Effector CD8-positive, alpha-beta T cell (primary cell): ENCODE data around the gene DMD.

Experiments
- DNase-seq: peaks from one replicate; lab custom pipeline; 2025; lab: John Stamatoyannopoulos, UW

Gene DMD

DNA sequence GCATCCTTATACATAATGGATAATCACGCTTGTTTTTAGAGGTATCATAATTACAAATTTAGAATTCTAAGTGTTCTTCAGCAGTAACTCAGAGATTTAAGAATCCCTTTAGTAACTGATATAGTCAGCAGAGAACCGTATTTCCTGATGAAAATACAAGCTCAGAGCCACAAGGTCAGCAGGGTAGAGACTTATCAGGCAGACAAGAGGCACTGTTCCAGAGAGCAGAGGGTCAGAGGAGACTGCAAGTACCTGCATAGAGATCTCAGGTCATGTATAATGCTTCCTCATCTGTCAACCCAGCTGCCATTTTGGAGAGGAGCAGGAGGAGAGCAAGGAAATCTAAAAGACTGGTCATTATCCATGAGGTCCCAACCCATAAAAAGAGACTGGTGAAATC, 1352.4 kb downstream of the DMD start:
- DNase-seq: no peak

DNA sequence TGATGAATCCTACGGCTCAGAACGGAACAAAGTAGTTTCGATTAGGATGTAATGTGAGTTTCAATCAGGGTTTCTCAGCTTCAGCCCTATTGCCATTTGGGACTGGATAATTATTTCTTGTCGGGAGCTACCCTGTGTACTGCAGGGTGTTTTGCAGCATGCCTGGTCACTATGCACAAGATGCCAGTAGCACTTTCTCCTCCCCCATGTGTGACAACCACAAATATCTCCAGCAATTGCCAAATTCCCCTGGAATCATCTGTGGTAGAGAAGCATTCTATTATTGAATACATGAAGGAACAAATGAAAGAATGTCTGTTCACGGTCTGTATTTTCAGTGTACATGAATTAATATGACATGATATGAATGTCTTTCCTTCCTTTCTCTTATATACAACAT, 1356.6 kb downstream of the DMD start:
- no peak for DNase-seq

DNA sequence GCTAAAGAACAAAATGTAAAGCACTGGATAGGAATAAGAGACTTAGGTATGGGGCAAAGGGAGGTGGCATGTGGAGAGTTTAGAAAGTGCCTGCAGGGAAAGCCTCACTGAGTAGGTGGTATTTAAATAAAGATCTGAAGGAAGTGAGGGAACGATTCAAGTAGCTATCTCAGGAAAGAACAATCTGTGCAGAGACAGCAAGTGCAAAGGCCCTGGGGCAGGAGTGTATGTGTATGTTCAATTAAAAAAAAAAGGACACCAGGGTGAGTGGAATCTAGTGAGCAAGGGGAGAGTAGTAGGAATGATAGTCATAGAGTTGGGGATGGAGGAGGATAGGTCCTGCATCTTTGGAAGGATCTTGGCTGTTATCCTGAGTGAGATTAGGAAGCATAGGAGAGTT, 1359.6 kb downstream of the DMD start:
- DNase-seq: no peak

DNA sequence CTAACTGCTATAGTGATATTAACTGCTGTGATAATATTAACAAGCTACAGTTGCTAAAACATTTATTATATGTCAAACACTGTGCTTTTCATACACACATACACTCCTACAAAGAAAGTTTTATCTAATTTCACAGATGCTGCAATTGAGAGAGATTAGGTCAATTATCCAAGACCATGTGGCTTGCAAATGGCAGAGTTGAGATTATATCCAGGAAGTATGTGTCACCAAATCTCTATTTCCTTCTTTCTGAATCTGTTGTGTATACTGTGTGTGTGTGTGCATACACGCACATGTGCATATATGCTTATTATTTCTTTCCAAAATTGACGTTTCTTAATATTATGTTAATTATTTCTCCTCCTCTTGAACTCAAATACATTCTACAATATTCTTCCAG, 1363.6 kb downstream of the DMD start:
- no peak for DNase-seq

DNA sequence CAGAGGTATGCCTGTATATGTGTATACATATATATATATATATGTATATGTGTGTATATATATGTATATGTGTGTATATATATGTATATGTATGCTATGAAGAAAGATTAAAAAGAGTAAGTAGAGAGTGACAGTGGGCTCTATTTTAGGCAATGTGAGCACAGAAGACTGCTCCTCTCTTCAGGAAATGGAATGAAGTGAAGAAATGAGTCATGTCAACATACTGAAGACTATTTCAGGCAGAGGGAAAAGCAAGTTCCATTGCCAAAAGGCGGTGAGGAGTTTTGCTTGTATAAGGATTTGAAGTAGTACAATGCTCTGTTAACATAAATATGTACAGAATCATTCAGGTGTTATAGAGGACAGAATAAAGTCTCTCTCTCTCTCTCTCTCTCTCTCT, 1366.3 kb downstream of the DMD start:
- DNase-seq: no peak

DNA sequence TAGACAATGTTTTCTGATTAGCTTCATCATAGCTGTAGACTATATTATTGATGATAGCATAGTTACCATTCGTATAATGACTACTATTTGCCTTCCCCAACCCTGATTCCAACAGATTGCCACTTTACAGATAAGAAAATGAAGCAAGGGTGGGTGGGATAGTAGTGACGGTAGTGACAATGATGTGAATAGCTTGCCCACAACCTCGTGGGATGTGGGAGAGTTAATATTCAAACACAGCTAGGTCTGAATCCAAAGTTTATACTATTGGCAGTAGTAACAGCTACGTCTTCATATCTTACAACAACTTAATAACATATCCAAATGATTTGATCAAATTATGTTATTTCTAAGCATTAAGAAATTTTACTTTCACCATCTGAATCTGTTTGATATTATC, 1372.7 kb downstream of the DMD start:
- no peak for DNase-seq

DNA sequence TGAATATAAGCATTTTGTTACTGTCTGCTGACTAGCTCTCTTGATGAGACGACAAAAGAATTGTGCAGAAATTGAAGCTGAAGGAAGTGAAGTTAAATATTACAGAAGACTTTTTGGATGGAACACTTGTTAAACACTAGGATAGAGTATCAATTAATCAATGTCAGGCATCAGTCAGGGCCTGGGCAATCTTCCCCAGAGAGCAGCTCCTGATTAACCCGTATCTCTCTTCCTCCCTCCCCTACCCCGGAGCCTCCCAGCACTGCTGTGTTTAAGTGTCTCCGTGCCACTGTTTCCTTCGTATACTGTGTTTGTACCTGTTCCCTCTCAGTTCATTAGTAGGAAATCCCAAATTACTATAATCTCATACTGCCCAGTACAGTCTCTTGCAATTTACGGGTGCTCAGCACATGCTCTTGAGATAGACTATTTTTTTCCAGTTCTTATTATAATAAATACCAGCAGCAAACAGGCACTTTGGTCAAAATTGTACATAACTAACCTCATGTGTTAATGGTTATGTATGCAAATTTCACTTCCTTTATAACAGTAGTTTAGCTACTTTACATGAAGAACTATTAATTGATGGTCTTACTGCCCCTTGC, 1373.8 kb downstream of the DMD start:
- no peak for DNase-seq

DNA sequence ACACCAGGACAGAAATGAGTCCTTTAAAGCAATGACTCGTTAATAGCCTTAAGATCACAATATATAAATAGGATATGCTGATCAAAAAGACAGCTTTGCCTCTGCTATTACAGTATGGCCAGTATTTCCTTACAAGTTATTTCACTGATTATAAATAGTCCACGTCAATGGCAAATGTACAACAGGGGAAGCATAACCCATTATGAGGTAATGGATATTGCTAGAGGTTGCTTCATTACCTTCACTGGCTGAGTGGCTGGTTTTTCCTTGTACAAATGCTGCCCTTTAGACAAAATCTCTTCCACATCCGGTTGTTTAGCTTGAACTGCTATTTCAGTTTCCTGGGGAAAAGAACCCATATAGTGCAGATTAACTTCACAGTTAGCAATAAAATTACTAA, 1374.9 kb downstream of the DMD start:
- no peak for DNase-seq

DNA sequence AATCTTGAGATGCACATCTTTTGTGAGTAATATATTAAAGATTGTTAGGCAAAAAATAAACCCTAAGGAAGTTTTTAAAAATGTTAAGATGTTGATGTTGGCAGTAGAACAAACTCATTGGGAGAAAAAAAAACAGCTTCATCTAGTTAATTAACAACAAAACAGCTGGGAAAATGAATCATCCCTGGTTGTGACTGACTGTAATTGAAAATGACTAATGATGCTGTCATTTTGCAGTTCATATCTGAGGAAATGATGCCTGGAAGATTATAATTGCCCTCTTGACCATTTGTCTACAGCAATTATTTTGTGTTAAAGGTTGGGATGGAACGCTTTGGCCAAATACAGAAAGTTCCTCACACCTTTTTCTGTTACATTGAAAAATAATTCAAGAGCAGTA, 1379.1 kb downstream of the DMD start:
- no peak for DNase-seq

DNA sequence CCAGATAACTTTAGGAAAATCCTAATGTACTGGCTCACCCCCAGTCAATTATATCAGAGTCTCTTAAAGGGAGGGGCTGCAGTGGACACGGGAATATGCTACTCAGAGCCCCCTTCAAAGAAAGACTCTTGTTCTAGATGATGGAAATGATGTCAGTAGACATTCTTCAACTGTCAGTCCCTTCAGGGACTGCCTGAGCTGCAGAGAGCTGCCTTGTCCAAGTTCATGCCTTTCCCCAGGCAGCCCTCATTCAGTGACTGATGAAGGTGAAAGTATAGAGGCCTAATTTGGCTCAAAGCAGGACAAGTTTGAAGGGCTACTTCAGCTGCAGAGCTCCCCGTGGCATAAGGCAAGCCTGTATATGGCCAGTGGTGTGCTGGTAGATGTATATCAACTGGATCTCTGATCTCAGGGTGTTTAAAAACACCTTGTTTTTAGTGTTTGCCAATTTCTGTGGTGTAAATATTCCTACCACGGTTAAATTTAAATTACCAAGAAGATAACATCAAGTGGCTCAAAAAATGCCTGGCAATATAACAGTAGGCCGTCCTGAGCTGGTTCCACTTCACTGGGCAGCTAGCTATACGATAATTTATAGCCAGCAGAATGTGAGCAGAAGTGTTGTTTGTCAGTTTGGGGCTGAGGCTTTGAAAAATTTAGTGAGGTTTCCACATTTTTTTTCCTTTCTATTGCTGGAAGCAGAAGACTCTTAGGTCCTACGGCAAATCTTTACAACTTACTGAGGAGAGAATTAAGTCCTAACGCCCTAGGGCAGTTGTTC, 1390.7 kb downstream of the DMD start:
- DNase-seq: no peak

DNA sequence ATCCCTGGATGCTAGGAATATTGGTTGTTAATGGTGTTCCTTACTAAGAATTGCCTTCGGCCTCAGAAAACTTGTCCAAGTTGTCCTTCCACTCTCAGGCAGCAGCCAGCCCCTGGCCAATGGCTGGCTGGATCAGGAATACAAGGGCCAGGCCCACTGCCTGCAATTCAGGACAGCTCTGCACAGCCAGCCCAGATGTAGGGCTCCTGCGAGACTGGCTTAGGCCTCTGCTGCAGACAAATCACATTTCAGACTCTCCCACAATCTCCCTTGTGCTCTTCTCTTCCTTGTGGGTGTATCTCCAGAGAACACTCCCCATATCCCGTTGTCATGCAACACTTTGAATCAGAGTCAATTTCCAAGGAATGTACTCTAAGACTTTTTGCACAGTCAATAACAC, 1391.9 kb downstream of the DMD start:
- DNase-seq: no peak

DNA sequence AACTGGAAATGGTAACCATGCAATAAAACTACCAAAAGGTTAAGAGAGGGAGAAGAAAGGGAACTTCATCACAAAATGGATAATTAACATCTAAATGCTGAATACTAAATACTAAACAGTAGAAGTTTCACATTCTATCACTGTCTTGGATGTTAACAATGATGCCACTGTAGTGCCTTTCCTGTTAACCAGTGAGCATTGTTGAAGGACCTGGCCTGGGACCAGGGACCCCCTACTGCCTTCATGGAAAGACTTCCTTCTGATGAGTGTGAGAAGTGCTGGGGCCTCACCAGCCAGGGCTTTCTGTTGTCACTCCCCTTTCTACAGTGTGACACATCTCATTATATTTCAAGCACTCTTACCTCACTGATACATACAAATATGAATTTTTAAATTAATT, 1400.2 kb downstream of the DMD start:
- DNase-seq: no peak

DNA sequence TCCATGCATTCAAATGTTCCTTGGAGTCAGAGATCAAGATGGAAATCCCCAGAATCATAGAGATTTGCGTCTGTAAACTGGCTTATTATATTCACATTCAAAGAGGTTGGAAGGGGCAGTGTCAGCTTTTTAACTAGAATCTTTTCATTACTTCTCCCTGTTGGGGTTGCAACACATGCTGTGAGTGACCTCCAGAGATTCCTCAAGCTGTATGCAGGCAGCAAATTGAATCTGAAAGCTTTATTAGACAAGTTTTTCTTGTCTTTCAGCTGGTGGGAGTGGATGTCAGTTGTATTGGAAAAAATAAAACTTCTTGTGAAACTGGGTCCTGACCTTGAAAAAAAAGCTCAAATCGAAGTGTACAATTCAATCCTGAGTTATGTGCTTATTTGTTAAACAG, 1403.0 kb downstream of the DMD start:
- no peak for DNase-seq

DNA sequence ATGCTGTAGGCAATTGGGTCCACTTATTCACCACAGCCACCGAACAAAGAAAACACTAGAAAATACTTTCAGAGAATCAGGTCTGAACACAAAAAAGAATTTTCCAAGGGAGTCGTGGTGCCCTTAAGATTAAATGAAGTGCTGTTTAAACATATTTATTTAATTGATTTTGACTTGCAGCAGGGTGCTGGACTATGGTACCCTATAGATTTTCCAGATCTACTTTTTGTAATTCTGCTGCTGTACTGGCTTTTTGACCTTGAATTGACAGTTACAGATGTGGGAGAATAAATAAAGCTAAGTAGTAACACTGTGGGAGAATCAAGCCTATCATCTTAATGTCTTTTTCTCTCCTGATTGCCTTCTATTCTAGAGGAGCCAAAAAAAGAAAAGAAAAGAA, 1404.2 kb downstream of the DMD start:
- DNase-seq: no peak

DNA sequence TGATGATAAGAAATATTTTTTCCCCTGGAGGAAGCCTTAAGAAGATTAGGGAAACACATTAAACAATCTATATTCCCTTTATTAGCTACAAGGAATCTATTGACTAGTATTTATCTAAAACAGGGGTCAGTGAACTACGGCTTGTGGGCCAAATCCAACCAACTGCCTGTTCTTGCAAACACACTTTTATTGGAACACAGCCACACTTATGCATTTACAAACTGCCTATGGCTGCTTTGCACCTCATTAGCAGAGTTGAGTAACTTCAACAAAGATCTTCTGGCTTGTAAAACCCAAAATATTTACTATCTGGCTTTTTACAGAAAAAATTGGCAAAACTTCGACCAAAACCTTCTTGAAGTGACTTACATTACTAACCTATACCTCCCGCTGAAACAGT, 1405.6 kb downstream of the DMD start:
- DNase-seq: no peak

DNA sequence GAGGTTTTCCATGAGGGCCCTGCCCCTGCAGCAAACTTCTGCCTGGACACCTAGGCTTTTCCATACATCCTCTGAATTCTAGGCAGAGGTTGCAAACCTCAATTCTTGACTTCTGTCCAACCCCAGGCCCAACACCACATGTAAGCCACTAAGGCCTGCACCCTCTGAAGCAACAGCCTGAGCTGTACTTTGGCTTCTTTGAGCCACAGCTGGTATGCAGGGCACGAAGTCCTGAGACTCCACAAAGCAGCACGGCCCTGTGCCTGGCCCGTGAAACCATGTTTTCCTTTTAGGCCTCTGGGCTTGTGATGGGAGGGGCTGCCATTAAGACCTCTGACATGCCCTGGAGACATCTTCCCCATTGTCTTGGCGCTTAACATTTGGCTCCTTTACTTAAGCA, 1411.1 kb downstream of the DMD start:
- DNase-seq: no peak

DNA sequence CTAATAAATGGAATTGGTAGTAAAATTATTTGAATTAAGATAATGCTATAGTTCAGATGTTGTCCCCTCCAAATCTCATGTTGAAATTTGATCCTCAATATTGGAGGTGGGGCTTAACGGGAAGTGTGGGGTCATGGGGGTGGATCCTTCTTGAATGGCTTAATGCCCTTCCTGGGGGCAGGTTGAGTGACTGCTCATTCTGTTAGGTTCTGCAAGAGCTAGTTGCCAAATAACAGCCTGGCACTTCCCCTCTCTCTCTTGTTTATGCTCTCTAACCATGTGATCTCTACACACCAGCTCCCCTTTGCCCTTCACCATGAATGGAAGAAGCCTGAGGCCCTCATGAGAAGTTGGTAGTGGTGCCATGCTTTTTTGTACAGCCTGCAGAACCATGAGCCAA, 1414.7 kb downstream of the DMD start:
- DNase-seq: no peak

DNA sequence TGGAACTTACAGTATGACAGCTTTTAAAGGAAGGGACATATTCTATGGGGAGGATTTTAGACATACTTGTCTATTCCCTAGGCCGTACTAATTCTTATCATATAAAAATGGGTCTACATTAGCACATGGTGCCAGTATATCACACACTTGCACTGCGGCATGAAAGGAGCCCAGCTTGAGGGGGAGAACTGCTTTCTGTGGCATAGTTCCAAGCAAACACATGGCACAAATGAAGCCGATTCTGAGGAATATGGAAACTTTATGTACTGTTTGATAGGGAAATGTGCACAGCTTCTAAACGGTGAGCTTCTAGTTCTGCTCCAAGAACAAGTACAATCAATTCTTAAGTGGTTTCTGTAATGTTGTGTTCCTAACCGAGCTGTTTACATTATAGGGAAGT, 1463.9 kb downstream of the DMD start:
- DNase-seq: no peak

DNA sequence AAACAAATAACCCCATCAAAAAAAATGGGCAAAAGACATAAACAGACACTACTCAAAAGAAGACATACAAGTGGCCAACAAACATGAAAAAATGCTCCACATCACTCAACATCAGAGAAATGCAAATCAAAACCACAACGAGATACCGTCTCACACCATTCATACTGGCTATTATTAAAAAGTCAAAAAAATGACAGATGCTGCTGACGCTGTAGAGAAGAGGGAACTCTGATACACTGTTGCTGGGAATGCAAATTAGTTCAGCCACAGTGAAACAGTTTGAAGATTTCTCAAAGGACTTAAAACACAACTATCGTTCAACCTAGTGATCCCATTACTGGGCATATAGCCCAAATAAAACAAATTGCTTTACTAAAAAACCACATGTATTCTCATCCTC, 1468.3 kb downstream of the DMD start:
- no peak for DNase-seq

DNA sequence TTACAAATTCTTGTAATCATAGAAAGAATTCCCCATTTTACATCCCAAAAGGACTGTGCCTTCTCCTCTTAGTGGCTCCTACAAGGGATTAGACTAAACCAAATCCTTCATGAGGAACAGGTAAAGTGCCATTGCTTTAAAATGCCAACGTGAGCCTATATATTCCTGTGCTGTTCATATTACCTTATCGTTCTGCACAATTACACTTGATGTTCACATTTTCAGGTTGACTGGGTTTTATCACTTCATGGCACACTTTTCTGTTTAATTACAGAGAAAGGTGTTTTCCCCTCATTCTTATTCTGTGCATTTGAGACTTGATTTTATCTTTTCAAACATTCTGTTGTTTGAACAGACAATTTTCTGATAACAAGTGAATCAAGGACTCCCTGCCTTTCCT, 1493.9 kb downstream of the DMD start:
- no peak for DNase-seq

DNA sequence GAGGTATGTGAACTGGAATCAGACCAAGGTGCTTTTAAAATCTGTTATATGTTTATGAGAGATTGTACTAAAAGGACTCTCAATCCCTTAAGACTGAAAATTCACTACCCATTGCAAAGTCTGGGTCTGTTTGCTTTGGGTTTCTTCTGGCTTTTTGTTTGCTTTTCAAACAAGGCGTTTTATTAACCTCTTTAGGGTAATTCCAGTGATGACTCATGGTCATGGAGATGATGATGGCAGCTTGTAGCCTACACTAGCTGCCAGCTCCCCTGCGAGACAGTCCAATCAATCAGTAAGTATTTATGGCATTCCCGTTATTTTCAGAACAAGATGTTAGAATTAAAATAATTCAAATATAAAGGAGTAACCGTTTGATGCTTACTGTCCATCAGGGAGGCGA, 1495.7 kb downstream of the DMD start:
- no peak for DNase-seq

DNA sequence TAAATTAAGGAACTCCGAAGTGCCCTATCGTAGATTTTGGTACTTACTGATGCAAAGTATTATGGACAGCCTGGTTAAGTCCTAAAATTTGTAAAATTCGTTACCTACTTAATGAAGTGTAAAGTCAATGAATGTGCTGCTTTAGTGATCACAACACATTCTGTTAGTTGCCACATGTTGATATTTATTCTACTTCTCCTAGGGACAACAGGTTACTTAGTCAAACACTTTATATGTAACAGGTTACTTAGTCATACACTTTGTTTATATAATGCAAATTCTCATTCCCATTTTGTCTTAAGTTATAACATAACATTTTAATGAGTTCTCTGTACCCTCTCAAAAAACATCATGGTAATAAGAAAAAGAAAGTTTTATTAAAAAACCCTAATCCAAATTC, 1496.6 kb downstream of the DMD start:
- DNase-seq: no peak

DNA sequence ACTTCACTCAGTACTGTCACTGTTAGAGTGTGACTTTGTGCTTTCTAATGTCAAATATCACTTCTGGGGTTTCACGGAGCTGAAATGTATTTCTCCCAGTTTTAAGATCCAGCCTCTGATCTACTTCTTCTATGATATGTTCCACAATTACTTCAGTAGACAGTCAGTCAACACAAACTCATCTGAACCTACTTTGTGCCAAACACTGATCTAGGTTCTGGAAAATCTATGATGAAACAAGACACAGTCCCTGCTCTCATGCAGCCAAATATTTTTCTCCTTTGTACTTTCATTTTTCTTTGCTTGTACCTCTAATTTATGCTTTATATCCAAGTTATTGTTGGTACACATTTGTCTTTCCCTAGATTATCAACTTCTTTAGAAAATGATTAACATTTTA, 1498.2 kb downstream of the DMD start:
- no peak for DNase-seq

DNA sequence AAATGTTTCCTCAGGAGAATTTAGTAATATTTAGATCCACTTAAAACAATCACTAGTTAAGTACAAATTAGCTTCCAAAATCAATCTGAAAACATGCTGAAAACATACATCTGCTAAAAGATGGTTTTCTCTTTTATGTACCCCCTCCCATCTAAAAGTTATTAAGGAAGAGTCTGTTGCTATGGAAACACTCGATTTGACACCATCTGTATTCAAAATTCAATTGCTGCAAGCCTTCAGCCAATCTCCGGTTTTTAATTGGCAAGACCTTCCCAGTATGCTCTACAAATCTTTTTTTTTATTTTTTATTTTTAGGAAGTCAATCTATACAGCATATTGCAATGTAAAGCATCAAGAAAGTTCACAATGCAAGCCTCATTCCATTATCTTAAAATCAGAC, 1500.2 kb downstream of the DMD start:
- no peak for DNase-seq
